CD4-positive, CD25-positive, alpha-beta regulatory T cell (primary cell): ENCODE measurements around the gene TSPYL6. TPM values are rescaled to one million over a fixed set of nuclear protein-coding genes. Genes with fewer than 3 reads are reported as not detected.

Experiments used
- ATAC-seq, 2 donors: fragments of 150-1000 bp; cut with Tn5 transposase; one replicate each; pipeline ENCODE4 v1.10.0; 2021; ENCODE audit warnings: low read depth in 2 of 2, moderate number of reproducible peaks in 2 of 2, moderate library complexity in 1 of 2
- DNase-seq, 3 donors: peaks; one replicate each; pipeline versions ENCODE4 v3.0.0 to v3.0.0-alpha.2; 2012 to 2022; ENCODE audit warnings: mixed read lengths in 1 of 3
- H3K27ac ChIP-seq: one replicate; pipeline ENCODE4 v1.7.0; 2013; ENCODE audit warnings: mild to moderate bottlenecking, low read length; ENCODE audit not compliant: insufficient read depth, poor library complexity, severe bottlenecking
- H3K27me3 ChIP-seq: one replicate; pipeline ENCODE4 v1.7.0; 2013; ENCODE audit warnings: low read length; ENCODE audit not compliant: control insufficient read depth, insufficient read depth
- H3K36me3 ChIP-seq: one replicate; pipeline ENCODE4 v1.7.0; 2013; ENCODE audit warnings: mild to moderate bottlenecking, low read length, moderate library complexity; ENCODE audit not compliant: control insufficient read depth, insufficient read depth
- H3K4me1 ChIP-seq: 2 replicates; pipeline ENCODE4 v1.7.0; 2013; ENCODE audit warnings: mild to moderate bottlenecking, low read length; ENCODE audit not compliant: insufficient read depth, control insufficient read depth, poor library complexity, severe bottlenecking
- H3K4me3 ChIP-seq: one replicate; pipeline ENCODE4 v1.7.0; 2013; ENCODE audit warnings: low read depth, mild to moderate bottlenecking, low read length, moderate library complexity
- H3K9me3 ChIP-seq, 2 experiments: 1 replicate in 1 of 2; 2 replicates in 1 of 2; pipeline ENCODE4 v1.7.0; 2013; ENCODE audit warnings: low read length in 2 of 2, mild to moderate bottlenecking in 1 of 2, moderate library complexity in 1 of 2; ENCODE audit not compliant: control insufficient read depth in 2 of 2
- H3K27ac Mint-ChIP-seq, 3 donors: one replicate each; pipeline ENCODE4 v1.8.0; 2020 to 2022; ENCODE audit warnings: mild to moderate bottlenecking in 3 of 3, mixed read lengths in 3 of 3, moderate library complexity in 2 of 3
- H3K27me3 Mint-ChIP-seq: one replicate; pipeline ENCODE4 v1.8.0; 2022; ENCODE audit warnings: mild to moderate bottlenecking, mixed read lengths
- H3K36me3 Mint-ChIP-seq: one replicate; pipeline ENCODE4 v1.8.0; 2020; ENCODE audit warnings: mixed read lengths
- H3K4me1 Mint-ChIP-seq, 4 donors: one replicate each; pipeline ENCODE4 v1.8.0; 2020 to 2022; ENCODE audit warnings: mixed read lengths in 4 of 4, mild to moderate bottlenecking in 1 of 4
- H3K4me3 Mint-ChIP-seq, 4 donors: one replicate each; pipeline ENCODE4 v1.8.0; 2020 to 2022; ENCODE audit warnings: mild to moderate bottlenecking in 4 of 4, mixed read lengths in 4 of 4, moderate library complexity in 3 of 4
- H3K9me3 Mint-ChIP-seq, 7 donors: one replicate each; pipeline ENCODE4 v1.8.0; 2020 to 2022; ENCODE audit warnings: mixed read lengths in 7 of 7, mild to moderate bottlenecking in 3 of 7, moderate library complexity in 2 of 7
- polyA plus RNA-seq, 4 donors: library from polyadenylated mRNA; unstranded; fragments of 300-500 nt; fragmentation: Illumina TruSeq; gene quantifications; one replicate each; pipeline ENCODE4 v1.2.3, GENCODE V29; 2021
- total RNA-seq: library from RNA; stranded (reverse); gene quantifications from one replicate; pipeline ENCODE4 v1.2.3, GENCODE V29; 2022

The TSPYL6 gene
- total and polyA plus RNA-seq, 5 donors from 2014 or later: not detected

DNA sequence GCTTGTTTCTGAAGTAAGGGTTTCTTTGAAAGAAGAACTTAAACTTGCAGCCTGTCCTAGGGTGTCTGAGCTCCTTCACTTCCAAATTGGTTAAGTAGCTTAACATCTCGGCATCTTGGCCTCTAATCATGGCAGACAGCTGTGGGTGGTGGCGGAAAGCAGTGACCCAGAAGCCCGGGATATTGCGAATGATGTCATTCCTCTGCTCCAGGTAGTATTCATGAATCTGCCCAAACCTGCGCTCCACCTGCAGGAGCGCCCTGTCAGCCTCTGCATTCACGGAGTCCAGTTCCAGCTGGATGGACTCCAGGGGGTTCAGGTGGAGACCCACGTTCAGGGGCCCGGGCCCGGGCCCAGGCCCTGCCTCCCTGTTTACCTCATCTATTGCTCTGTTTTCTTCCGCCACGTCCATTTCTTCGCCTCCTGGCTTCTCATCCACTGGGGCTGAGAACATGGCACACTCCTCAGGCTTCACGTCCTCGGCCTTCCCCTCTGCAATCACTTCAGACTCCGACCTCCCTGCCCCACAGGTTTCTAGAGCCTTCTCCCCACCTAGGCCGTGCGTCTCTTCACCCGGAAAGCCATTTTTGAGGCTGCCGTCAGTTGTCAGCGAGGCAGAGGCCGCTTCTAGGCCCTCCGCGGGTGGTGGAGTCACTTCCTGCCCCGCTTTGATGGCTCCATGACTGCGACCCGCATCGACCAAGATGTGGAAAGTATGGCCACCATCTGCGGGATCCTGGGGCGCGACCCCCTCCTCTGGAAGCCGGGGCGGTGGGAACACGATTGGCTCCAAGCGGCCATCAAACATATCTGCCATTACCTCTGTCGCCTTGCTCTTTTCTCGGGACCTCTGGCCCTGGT is 569 bp downstream of the TSPYL6 start:
- no peaks in the 10 kb centered on the region for H3K27me3 ChIP-seq
- Mint-ChIP-seq H3K4me1 (no peaks in the 10 kb centered on the region), H3K27me3 (no peaks in the 10 kb centered on the region), H3K27ac (no peak overlapping the region), H3K4me3 (no peak overlapping the region), H3K36me3 (peaks cover 17% of the 10 kb centered on the region), H3K9me3 (peaks cover 0 to 3% (median 0%) of the 10 kb centered on the region in 7 donors)
- no peak overlapping the region for H3K27ac ChIP-seq
- no peaks in the 10 kb centered on the region for H3K4me1 ChIP-seq
- ATAC-seq (no peak), DNase-seq (no peak)
- H3K36me3 ChIP-seq: no peaks in the 10 kb centered on the region
- no peaks in the 10 kb centered on the region for H3K9me3 ChIP-seq
- no peak overlapping the region for H3K4me3 ChIP-seq

DNA sequence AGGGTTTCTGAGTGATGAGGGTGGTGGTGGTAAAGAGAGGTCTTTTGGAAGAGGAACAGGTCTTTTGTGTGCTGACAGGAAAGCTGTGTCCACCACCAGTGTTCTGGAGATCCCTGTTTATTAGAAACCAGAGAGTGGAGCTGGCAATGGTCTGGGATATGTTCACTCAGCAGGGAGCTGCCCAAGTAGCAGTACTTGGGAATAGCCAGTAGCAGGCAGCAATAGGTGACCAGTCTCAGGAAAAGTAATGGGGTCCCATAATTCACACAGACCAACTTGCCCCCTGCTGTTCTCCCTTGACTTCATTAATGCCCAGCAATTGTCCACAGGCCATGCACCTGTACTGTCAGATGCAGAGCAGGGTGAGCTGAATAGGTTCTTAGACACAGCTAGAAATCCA is 1.8 kb downstream of the TSPYL6 start:
- Histone ChIP-seq H3K27me3 (no peaks in the 10 kb centered on the region), H3K9me3 (no peaks in the 10 kb centered on the region), H3K4me1 (no peaks in the 10 kb centered on the region), H3K36me3 (no peaks in the 10 kb centered on the region), H3K4me3 (no peak overlapping the region), H3K27ac (no peak overlapping the region)
- no peak for DNase-seq
- peaks cover 0 to 3% (median 0%) of the 10 kb centered on the region in 7 donors for H3K9me3 Mint-ChIP-seq
- H3K4me3 Mint-ChIP-seq: no peak overlapping the region
- H3K4me1 Mint-ChIP-seq: no peaks in the 10 kb centered on the region
- H3K27ac Mint-ChIP-seq: no peak overlapping the region
- no peaks in the 10 kb centered on the region for H3K27me3 Mint-ChIP-seq
- peaks cover 17% of the 10 kb centered on the region for H3K36me3 Mint-ChIP-seq
- no peak for ATAC-seq

DNA sequence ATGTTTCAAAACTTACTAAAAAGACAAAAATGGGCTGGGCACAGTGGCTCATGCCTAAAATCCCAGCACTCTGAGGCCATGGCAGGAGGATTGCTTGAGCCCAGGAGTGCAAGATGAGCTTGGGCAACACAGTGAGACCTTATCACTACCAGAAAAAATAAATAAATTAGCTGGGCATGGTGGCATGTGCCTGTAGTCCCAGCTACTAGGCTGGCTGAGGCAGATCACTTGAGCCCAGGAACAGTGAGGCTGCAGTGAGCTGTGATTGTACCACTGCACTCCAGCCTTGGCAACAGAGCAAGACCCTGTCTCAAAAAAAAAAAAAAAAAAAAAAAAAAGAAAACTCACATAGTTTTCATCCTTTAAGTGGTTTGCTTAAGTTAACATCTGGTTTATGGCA is 6.4 kb downstream of the TSPYL6 start:
- Mint-ChIP-seq H3K27ac (no peak overlapping the region), H3K36me3 (peaks cover 26% of the 10 kb centered on the region), H3K4me1 (peaks cover 0 to 4% (median 0%) of the 10 kb centered on the region in 4 donors), H3K27me3 (no peaks in the 10 kb centered on the region), H3K4me3 (no peak overlapping the region), H3K9me3 (peaks cover 0 to 6% (median 0%) of the 10 kb centered on the region in 7 donors)
- Histone ChIP-seq H3K27me3 (no peaks in the 10 kb centered on the region), H3K4me1 (no peaks in the 10 kb centered on the region), H3K9me3 (no peaks in the 10 kb centered on the region), H3K36me3 (no peaks in the 10 kb centered on the region), H3K4me3 (no peak overlapping the region), H3K27ac (no peak overlapping the region)
- no peak for ATAC-seq
- DNase-seq: no peak

DNA sequence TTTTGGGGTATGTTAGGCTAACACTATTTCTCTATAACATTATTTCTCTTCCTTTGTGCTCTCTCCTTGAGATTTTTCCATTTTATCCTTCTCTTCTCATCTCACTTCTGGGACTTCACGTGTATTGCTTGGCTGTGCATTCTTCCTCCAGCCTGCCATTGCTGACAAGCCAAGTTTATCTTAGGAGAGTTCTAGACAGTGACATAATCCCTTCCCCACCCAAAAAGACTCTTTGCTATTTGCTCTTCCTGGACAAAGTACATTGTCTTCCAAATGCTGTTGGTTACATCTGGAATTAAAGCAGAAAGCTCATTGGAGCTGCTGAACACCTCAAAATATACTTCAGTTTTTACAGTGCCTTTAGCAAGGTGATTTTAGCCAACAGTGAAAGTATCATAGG is 8.9 kb downstream of the TSPYL6 start:
- H3K27ac Mint-ChIP-seq: no peak overlapping the region
- H3K4me1 ChIP-seq: no peaks in the 10 kb centered on the region
- no peak overlapping the region for H3K4me3 Mint-ChIP-seq

DNA sequence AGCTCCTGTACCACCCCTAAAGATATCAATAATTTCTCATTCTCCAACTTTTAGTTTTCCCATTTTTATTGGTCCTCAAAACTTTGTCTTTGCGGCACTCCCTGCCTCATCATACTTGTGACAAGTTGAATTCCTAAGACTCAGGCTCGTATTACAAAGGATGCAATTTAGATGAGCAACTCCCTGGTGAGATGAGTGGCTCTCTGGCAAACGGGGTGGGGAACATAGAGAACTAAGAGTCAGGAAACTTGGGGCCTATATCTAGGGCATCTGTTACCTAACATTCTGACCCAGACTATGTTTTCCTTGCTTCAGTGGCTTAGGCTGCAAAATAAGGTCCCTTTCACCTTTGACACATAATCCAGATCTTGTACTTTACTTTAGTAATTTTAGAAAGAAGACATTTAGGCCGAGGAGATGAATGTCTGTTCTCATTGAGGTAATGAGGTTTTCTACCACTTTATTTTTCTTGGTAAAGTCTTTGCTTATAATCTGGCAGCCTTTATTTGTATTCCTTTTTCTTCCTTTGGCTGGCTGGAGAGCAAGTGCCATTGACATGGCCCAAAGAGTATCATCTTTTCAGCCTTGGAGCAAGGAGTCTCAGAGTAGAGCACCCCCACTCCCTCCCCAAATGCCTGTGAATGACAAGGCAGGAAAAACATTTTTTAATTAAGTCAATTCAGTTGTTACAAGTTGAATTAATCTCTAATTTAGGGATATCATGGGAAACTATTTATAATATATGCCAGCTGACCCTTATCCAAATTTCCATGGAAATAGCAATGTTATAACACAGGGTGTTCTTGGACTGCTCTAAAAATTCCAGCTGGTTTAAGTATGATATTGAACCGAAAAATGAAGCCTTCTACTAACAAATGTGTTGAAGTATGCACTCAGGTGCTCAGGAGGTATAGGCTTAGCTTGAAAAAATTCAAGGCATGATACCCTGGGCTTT is 15.2 kb downstream of the TSPYL6 start:
- Mint-ChIP-seq H3K27ac (no peak overlapping the region), H3K27me3 (peaks cover 4% of the 10 kb centered on the region), H3K4me3 (no peak overlapping the region), H3K9me3 (peaks cover 0 to 9% (median 0%) of the 10 kb centered on the region in 7 donors), H3K4me1 (no peaks in the 10 kb centered on the region), H3K36me3 (peaks cover 6% of the 10 kb centered on the region)
- DNase-seq (no peak), ATAC-seq (no peak)
- Histone ChIP-seq H3K9me3 (no peaks in the 10 kb centered on the region), H3K4me3 (no peak overlapping the region), H3K36me3 (no peaks in the 10 kb centered on the region), H3K27me3 (no peaks in the 10 kb centered on the region), H3K4me1 (no peaks in the 10 kb centered on the region), H3K27ac (no peak overlapping the region)

More for the DNA sequence above, 8.9 kb downstream of the TSPYL6 start:
- no peak overlapping the region for H3K27ac ChIP-seq
- no peaks in the 10 kb centered on the region for H3K27me3 ChIP-seq
- H3K9me3 ChIP-seq: no peaks in the 10 kb centered on the region
- ATAC-seq (no peak), DNase-seq (no peak)
- Mint-ChIP-seq H3K4me1 (peaks cover 0 to 4% (median 0%) of the 10 kb centered on the region in 4 donors), H3K27me3 (no peaks in the 10 kb centered on the region), H3K9me3 (peaks cover 0 to 4% (median 0%) of the 10 kb centered on the region in 7 donors), H3K36me3 (peaks cover 13% of the 10 kb centered on the region)
- H3K4me3 ChIP-seq: no peak overlapping the region
- no peaks in the 10 kb centered on the region for H3K36me3 ChIP-seq

DNA sequence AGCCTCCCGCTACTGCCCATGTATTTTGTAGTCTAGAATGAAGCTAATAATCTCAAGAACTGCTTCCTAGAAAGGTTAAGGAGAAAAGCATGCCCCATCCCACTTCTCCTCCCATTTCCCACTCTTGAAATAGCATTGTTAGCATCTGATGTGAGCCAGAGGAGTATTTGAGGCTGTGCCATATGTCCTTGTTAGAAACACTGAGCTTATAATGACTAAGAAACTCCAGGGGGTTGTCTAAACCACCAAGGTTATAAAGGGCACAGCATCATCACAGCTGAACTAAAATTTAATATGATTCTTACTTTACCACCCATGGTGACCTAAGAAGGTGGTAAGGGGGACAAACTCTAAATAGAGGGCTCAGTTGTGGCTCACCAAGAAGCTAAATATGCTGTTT is 16.6 kb downstream of the TSPYL6 start:
- Histone ChIP-seq H3K4me3 (no peak overlapping the region), H3K36me3 (no peaks in the 10 kb centered on the region), H3K27me3 (no peaks in the 10 kb centered on the region), H3K4me1 (no peaks in the 10 kb centered on the region), H3K27ac (no peak overlapping the region), H3K9me3 (no peaks in the 10 kb centered on the region)
- DNase-seq (no peak), ATAC-seq (no peak)
- no peaks in the 10 kb centered on the region for H3K36me3 Mint-ChIP-seq
- H3K9me3 Mint-ChIP-seq: peaks cover 0 to 5% (median 0%) of the 10 kb centered on the region in 7 donors
- H3K27ac Mint-ChIP-seq: no peak overlapping the region
- H3K27me3 Mint-ChIP-seq: peaks cover 4% of the 10 kb centered on the region
- H3K4me1 Mint-ChIP-seq: no peaks in the 10 kb centered on the region
- no peak overlapping the region for H3K4me3 Mint-ChIP-seq

DNA sequence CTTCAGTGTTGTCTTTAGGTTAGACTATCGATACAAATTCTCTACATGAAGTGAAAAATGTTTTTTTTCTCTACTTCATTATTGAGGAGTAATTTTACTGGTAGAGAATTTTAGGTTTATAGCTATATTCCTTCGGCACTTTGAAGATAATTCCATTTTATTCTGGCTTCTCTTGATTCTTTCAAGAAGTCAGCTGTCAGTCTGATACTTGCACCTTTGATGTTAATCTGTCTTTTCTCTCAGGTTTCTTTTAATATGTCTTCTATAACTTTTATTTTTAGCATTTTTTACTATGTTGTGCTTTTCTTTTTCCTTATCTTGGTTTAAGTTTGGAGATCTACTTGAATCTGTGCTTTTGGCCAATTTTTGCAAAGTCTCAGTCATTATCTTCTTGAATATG is 18.6 kb downstream of the TSPYL6 start:
- Histone ChIP-seq H3K4me1 (no peaks in the 10 kb centered on the region), H3K27me3 (no peaks in the 10 kb centered on the region), H3K27ac (no peak overlapping the region), H3K36me3 (no peaks in the 10 kb centered on the region), H3K9me3 (no peaks in the 10 kb centered on the region), H3K4me3 (no peak overlapping the region)
- Mint-ChIP-seq H3K27me3 (peaks cover 4% of the 10 kb centered on the region), H3K36me3 (peaks cover 3% of the 10 kb centered on the region), H3K27ac (no peak overlapping the region), H3K4me3 (no peak overlapping the region), H3K4me1 (no peaks in the 10 kb centered on the region), H3K9me3 (peaks cover 0 to 5% (median 2%) of the 10 kb centered on the region in 7 donors)
- ATAC-seq: no peak
- DNase-seq: no peak
